Endometrial microvascular endothelial cells (primary cell): ENCODE measurements around the gene USP44. TPM values are rescaled to one million over a fixed set of nuclear protein-coding genes. Genes with fewer than 3 reads are reported as not detected.

Experiments
- in situ Hi-C: cut with HindIII; loops from 2 replicates; pipeline ENCODE4 v1.10.0; 2017; ENCODE audit warnings: low sequenced_read_pairs, low pct_unique_long_range_greater_than_20kb; ENCODE audit errors: inconsistent ontology term
- total RNA-seq: library from RNA; depleted of rRNA; stranded (reverse); fragments of >200 nt; gene quantifications from one replicate; pipeline ENCODE4 v1.2.3, GENCODE V29; 2015; ENCODE audit errors: inconsistent ontology term

Gene USP44
- total RNA-seq, 1 donor from 2014 or later, result 0.19 TPM

- in situ Hi-C loops, result no loop called here
These were observed 76.7 kb downstream of the USP44 start for GRCh38 chr12:95474660-95474958.

- in situ Hi-C loops, result no loop called here
These were observed 77.2 kb downstream of the USP44 start, which contains the start of gene METAP2 for GRCh38 chr12:95473884-95474659. Gene METAP2 (plus strand): TSS chr12:95474152. CDS start chr12:95474180, 28 bp downstream.

GRCh38 chr12:95473231-95473883, 77.9 kb downstream of the USP44 start:
- in situ Hi-C loops, result no loop called here

DNA sequence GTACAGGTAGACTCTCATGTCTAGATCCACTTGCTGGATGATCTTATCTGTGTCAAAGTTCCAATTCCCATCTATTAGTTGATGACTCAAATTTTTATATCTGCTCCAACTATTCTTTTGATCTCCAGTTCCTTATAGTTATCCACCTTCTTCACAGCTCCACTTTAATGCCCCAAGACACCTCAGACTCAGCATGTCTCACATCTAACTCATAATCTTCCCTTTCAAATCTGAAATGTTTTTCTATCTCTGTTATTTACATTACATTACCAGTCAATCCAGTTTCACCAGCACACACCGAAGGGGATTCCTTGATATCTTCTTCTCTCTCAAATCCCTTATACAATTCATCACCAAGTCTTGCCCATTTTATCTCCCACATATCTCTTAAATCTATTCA, 81.0 kb downstream of the USP44 start:
- in situ Hi-C loops, result no loop called here

Other genes with a start within 250 kb of the USP44 start
- gene METAP2, start 77.3 kb downstream of the USP44 start, total RNA-seq, result 62.7 TPM
- 119 TPM for gene NTN4, start 239.3 kb upstream of the USP44 start, total RNA-seq